ENCODE results near the gene SHQ1.

The SHQ1 gene

DNA sequence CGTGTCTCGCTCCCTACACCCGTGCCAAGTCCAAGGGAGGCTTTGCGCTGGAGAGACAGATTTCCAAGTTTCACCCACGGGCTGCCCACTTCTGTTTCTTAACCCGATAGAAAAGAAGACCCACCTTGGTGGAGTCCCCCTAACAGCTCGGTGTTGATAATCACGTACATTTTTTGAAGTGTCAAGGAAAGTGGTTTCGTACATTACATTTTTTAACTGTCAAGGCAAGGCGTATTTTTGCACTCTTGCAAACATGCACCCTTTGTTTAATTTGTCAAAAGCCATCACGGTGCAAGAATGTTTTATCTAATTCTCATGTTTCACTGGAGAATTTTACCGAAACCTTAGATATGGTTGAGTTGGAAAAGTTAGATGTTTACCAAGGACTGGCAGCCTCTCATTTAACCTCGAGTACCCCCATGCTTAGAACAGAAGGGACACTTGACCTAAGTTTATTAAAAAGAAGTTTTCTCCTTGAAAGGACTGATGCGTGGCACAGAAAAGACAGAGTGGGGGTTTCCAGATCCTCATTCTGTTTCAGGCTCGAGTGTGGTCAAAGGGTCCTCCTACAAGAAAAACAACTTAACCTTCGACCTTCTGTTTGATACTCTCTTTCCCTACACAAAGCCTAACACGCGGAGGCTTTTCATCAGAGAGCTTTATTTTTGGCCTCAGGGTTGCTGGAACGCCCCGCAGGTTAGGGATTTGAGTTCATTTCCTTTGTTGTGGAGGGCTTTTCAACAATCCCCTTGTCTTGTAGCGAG lies 40.5 kb upstream of the SHQ1 start:
- Histone ChIP-seq H3K79me2 (ENCODE audit: insufficient read depth, low read length) (no peaks in the 10 kb centered on the region), H3K9me2 (replicated peaks; ENCODE audit: low read depth, low read length) (no peaks in the 10 kb centered on the region), H3K9me3 (ENCODE audit: insufficient read depth, low read depth, low read length) (no peaks in the 10 kb centered on the region), H3K9ac (ENCODE audit: low read depth, low read length, poor library complexity, severe bottlenecking) (peak overlapping the region; percentile 34), H3K27me3 (ENCODE audit: insufficient read depth, low read length, poor library complexity, severe bottlenecking) (no peaks in the 10 kb centered on the region), H3K36me3 (ENCODE audit: insufficient read depth, low read length) (no peaks in the 10 kb centered on the region), H4K20me1 (ENCODE audit: insufficient read depth, low read length, poor library complexity, severe bottlenecking) (no peaks in the 10 kb centered on the region), H3K4me3 (ENCODE audit: low read length, poor library complexity, severe bottlenecking) (peak overlapping the region; percentile 71), H3K4me2 (ENCODE audit: low read depth, low read length, poor library complexity, severe bottlenecking) (peak overlapping the region; percentile 80), H3K4me1 (ENCODE audit: insufficient read depth, low read length, poor library complexity, severe bottlenecking) (peaks cover 57% of the 10 kb centered on the region), H2AFZ (ENCODE audit: low read length) (peak overlapping the region; percentile 65), H3F3A (ENCODE audit: low read depth) (0 out of 2 replicates have a peak, but pooled peaks cover 4% of the 10 kb centered on the region)
- TF ChIP-seq, protein P1, sequence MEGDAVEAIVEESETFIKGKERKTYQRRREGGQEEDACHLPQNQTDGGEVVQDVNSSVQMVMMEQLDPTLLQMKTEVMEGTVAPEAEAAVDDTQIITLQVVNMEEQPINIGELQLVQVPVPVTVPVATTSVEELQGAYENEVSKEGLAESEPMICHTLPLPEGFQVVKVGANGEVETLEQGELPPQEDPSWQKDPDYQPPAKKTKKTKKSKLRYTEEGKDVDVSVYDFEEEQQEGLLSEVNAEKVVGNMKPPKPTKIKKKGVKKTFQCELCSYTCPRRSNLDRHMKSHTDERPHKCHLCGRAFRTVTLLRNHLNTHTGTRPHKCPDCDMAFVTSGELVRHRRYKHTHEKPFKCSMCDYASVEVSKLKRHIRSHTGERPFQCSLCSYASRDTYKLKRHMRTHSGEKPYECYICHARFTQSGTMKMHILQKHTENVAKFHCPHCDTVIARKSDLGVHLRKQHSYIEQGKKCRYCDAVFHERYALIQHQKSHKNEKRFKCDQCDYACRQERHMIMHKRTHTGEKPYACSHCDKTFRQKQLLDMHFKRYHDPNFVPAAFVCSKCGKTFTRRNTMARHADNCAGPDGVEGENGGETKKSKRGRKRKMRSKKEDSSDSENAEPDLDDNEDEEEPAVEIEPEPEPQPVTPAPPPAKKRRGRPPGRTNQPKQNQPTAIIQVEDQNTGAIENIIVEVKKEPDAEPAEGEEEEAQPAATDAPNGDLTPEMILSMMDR (conservative IDR thresholded peaks at IDR 0.05; ENCODE audit: low read length) = no peak
- no peak for TF ChIP-seq EZH2phosphoT487 (IDR thresholded peaks at IDR 0.05; ENCODE audit: borderline replicate concordance)

DNA sequence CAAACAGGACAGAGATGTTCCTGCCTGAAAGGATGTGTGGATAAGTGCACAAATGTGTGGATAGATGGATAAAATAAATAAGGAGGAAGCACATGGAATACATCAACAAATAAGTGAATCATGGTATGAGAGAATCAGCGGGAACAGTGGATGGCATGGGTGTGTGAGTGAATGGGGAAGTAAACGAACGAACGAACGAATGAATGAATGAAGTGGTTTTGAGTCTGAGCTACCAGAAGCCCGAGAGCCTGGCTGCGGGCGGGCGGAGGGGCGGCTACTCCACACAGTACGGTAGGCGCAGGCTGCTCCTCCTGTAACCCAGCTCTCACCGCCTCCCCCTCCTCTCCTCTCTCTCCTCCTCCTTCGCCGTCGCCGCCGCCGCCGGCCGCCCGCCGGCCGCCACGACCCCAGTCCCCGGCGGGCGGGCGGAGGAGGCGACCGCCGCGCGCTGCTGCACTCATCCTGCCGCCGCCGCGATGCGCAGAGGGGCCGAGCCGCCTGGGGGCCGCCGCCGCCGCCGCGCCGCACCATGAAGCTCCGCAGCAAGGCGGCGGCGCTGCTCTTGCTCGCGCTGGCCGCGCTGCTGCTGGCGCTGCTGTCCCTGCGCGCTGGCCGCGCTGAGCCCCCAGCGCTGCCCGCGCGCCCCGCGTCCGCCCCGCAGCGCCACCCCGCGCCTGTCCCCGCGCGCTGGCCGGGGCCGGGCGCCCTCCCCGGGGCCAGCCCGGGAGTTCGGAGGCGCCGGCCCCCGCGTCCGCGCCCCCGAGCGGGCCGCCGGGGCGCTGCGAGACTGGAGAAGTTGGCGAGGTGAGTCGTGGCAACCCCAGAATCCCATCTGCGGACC lies 39.7 kb upstream of the SHQ1 start, which contains the start of gene GXYLT2:
Gene GXYLT2 (plus strand): TSS at position 342 of the 841 bp plus-strand sequence. CDS start 188 bp downstream, at position 530.
- H4K20me1 ChIP-seq (ENCODE audit: insufficient read depth, low read length, poor library complexity, severe bottlenecking) = no peaks in the 10 kb centered on the region
- H3F3A ChIP-seq (ENCODE audit: low read depth) = 0 out of 2 replicates have a peak, but pooled peaks cover 4% of the 10 kb centered on the region
- no peaks in the 10 kb centered on the region for H3K36me3 ChIP-seq (ENCODE audit: insufficient read depth, low read length)
- H3K4me2 ChIP-seq (ENCODE audit: low read depth, low read length, poor library complexity, severe bottlenecking) = peak within 1 kb of the TSS; percentile 94
- peaks cover 52% of the 10 kb centered on the region for H3K4me1 ChIP-seq (ENCODE audit: insufficient read depth, low read length, poor library complexity, severe bottlenecking)
- no peaks in the 10 kb centered on the region for H3K9me2 ChIP-seq (replicated peaks; ENCODE audit: low read depth, low read length)
- H3K27me3 ChIP-seq (ENCODE audit: insufficient read depth, low read length, poor library complexity, severe bottlenecking) = no peaks in the 10 kb centered on the region
- no peaks in the 10 kb centered on the region for H3K9me3 ChIP-seq (ENCODE audit: insufficient read depth, low read depth, low read length)
- H3K79me2 ChIP-seq (ENCODE audit: insufficient read depth, low read length) = no peaks in the 10 kb centered on the region
- TF ChIP-seq, protein P1 (conservative IDR thresholded peaks at IDR 0.05; ENCODE audit: low read length) = no peak
- no peak for TF ChIP-seq EZH2phosphoT487 (IDR thresholded peaks at IDR 0.05; ENCODE audit: borderline replicate concordance)
- peak within 1 kb of the TSS; percentile 78 for H3K4me3 ChIP-seq (ENCODE audit: low read length, poor library complexity, severe bottlenecking)
- peak within 1 kb of the TSS; percentile 56 for H3K9ac ChIP-seq (ENCODE audit: low read depth, low read length, poor library complexity, severe bottlenecking)
- H2AFZ ChIP-seq (ENCODE audit: low read length) = peak within 1 kb of the TSS; percentile 98

DNA sequence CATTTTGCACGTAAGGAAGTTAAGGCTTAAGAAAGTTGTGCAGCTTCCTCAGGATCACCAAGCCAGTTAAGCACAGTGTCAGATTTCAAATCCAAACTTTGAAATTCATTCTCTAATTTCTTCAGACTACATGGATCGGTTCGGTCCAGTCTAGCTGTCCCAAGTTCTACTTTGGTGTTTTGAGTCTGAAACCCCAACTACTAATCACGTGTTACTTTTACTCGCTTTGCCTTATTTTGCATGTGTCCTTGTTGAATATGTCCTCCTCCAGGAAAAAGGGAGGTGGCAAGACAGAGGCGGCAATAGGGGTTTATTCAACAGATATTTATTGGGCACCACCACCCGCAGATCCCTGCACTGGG lies 39.1 kb upstream of the SHQ1 start:
- no peaks in the 10 kb centered on the region for H3K36me3 ChIP-seq (ENCODE audit: insufficient read depth, low read length)
- peak overlapping the region; percentile 78 for H3K4me3 ChIP-seq (ENCODE audit: low read length, poor library complexity, severe bottlenecking)
- H3K4me2 ChIP-seq (ENCODE audit: low read depth, low read length, poor library complexity, severe bottlenecking) = peak overlapping the region; percentile 94
- peak overlapping the region; percentile 98 for H2AFZ ChIP-seq (ENCODE audit: low read length)
- no peaks in the 10 kb centered on the region for H3K9me3 ChIP-seq (ENCODE audit: insufficient read depth, low read depth, low read length)
- H3K9me2 ChIP-seq (replicated peaks; ENCODE audit: low read depth, low read length) = no peaks in the 10 kb centered on the region
- H3K79me2 ChIP-seq (ENCODE audit: insufficient read depth, low read length) = no peaks in the 10 kb centered on the region
- TF ChIP-seq, protein P1 (conservative IDR thresholded peaks at IDR 0.05; ENCODE audit: low read length) = no peak
- no peak for TF ChIP-seq EZH2phosphoT487 (IDR thresholded peaks at IDR 0.05; ENCODE audit: borderline replicate concordance)
- H3F3A ChIP-seq (ENCODE audit: low read depth) = 0 out of 2 replicates have a peak, but pooled peaks cover 4% of the 10 kb centered on the region
- no peaks in the 10 kb centered on the region for H3K27me3 ChIP-seq (ENCODE audit: insufficient read depth, low read length, poor library complexity, severe bottlenecking)
- H3K9ac ChIP-seq (ENCODE audit: low read depth, low read length, poor library complexity, severe bottlenecking) = peak overlapping the region; percentile 56
- H3K4me1 ChIP-seq (ENCODE audit: insufficient read depth, low read length, poor library complexity, severe bottlenecking) = peaks cover 46% of the 10 kb centered on the region
- H4K20me1 ChIP-seq (ENCODE audit: insufficient read depth, low read length, poor library complexity, severe bottlenecking) = no peaks in the 10 kb centered on the region

Measured in Loucy (cell line).